NCI-H524 (cell line): ENCODE measurements around the gene ATRN.
"Not testable (repeated sequence)": the region's sequence is repeated elsewhere in the genome, so short reads cannot be mapped to it uniquely, and the experiment has no call there.

ENCODE experiments used
- DNase-seq, 2 experiments: peaks; one replicate each; lab custom pipeline; 2025; lab: John Stamatoyannopoulos, UW

The ATRN gene

GRCh38 chr20:3563548-3564177 lies 92.8 kb downstream of the ATRN start:
- DNase-seq, result peak; percentile 35 to 61

GRCh38 chr20:3565851-3566250 lies 95.0 kb downstream of the ATRN start:
- no peak for DNase-seq

- DNase-seq, result no peak
Observed at GRCh38 chr20:3572151-3572550, 101.3 kb downstream of the ATRN start.

- DNase-seq, result no peak
Observed at GRCh38 chr20:3576363-3576762, 105.5 kb downstream of the ATRN start.

- no peak for DNase-seq
Observed at GRCh38 chr20:3577366-3577765, 106.5 kb downstream of the ATRN start.

GRCh38 chr20:3580412-3580811 lies 109.6 kb downstream of the ATRN start:
- no peak for DNase-seq

GRCh38 chr20:3583765-3584164 lies 112.9 kb downstream of the ATRN start:
- DNase-seq, result no peak

- no peak for DNase-seq
Observed at GRCh38 chr20:3586093-3586492, 115.3 kb downstream of the ATRN start.

GRCh38 chr20:3590164-3590563 lies 119.3 kb downstream of the ATRN start:
- DNase-seq, result no peak

- DNase-seq, result no peak
Observed at GRCh38 chr20:3592931-3593330, 122.1 kb downstream of the ATRN start.

- DNase-seq, result no peak
Observed at GRCh38 chr20:3595541-3595940, 124.7 kb downstream of the ATRN start.

GRCh38 chr20:3603108-3603507 lies 132.3 kb downstream of the ATRN start:
- DNase-seq, result no peak

GRCh38 chr20:3605386-3605886 lies 134.6 kb downstream of the ATRN start:
- DNase-seq, result not testable (repeated sequence)

GRCh38 chr20:3606021-3606420 lies 135.2 kb downstream of the ATRN start:
- no peak for DNase-seq

- no peak for DNase-seq
Observed at GRCh38 chr20:3611901-3612300, 141.1 kb downstream of the ATRN start.

GRCh38 chr20:3612795-3613572 lies 142.2 kb downstream of the ATRN start:
- DNase-seq, result no peak

GRCh38 chr20:3613821-3614440 lies 143.1 kb downstream of the ATRN start:
- DNase-seq, result no peak

- no peak for DNase-seq
Observed at GRCh38 chr20:3614466-3614865, 143.6 kb downstream of the ATRN start.

GRCh38 chr20:3615171-3615840 lies 144.5 kb downstream of the ATRN start:
- DNase-seq, result not testable (repeated sequence)

GRCh38 chr20:3616250-3616649 lies 145.4 kb downstream of the ATRN start:
- DNase-seq, result no peak

GRCh38 chr20:3621111-3621510 lies 150.3 kb downstream of the ATRN start:
- peak in 1 of 2 experiments; percentile 34 for DNase-seq

GRCh38 chr20:3622406-3622805 lies 151.6 kb downstream of the ATRN start:
- no peak for DNase-seq
